Kidney (tissue), 14 donors: ENCODE measurements around the gene TPRA1. TPM values are rescaled to one million over a fixed set of nuclear protein-coding genes. Genes with fewer than 3 reads are reported as not detected.

Experiments
- DNase-seq, 5 donors: peaks; one replicate each; pipeline ENCODE4 v3.0.0-alpha.2; 2013 to 2020
- FAIRE-seq: peaks from 2 replicates; lab custom pipeline; 2012; peaks lifted over from hg19 to GRCh38; lab: Jason Lieb, UNC
- H3K27ac ChIP-seq, 2 donors: one replicate each; pipeline ENCODE4 v1.7.0; 2013; ENCODE audit warnings: low read depth in 2 of 2, low read length in 2 of 2, inconsistent platforms in 1 of 2
- H3K27me3 ChIP-seq: one replicate; pipeline ENCODE4 v1.7.1; 2013; ENCODE audit warnings: low read length, inconsistent platforms; ENCODE audit not compliant: control insufficient read depth, insufficient read depth
- H3K36me3 ChIP-seq, 3 donors: one replicate each; pipeline versions ENCODE4 v1.7.0 to v1.7.1; 2013; ENCODE audit warnings: low read length in 3 of 3, control low read depth in 1 of 3, inconsistent platforms in 1 of 3; ENCODE audit not compliant: insufficient read depth in 3 of 3, control insufficient read depth in 2 of 3
- H3K4me1 ChIP-seq, 3 donors: one replicate each; pipeline versions ENCODE4 v1.7.0 to v1.7.1; 2013; ENCODE audit warnings: low read length in 3 of 3, inconsistent platforms in 1 of 3, low read depth in 1 of 3; ENCODE audit not compliant: control insufficient read depth in 2 of 3, insufficient read depth in 2 of 3
- H3K4me3 ChIP-seq, 3 donors: one replicate each; pipeline versions ENCODE4 v1.7.0 to v1.8.1; 2013; ENCODE audit warnings: low read length in 3 of 3, control low read depth in 1 of 3, inconsistent platforms in 1 of 3
- H3K9ac ChIP-seq, 3 donors: one replicate each; pipeline versions ENCODE4 v1.7.0 to v1.7.1; 2013; ENCODE audit warnings: low read length in 3 of 3, control low read depth in 1 of 3, inconsistent platforms in 1 of 3
- H3K9me3 ChIP-seq, 3 donors: one replicate each; pipeline versions ENCODE4 v1.7.0 to v1.7.1; 2013; ENCODE audit warnings: low read length in 3 of 3, control low read depth in 1 of 3, inconsistent platforms in 1 of 3; ENCODE audit not compliant: control insufficient read depth in 2 of 3, insufficient read depth in 1 of 3
- CTCF ChIP-seq: IDR thresholded peaks from 3 replicates; pipeline ENCODE4 v1.5.1; 2012; ENCODE audit warnings: mild to moderate bottlenecking, moderate library complexity, borderline replicate concordance; ENCODE audit not compliant: insufficient read depth; ENCODE audit errors: extremely low read depth
- intact Hi-C: fragments of 100-400 bp; cut with DNase I; formaldehyde crosslinking; loops from one replicate; pipeline ENCODE4 v1.11.1; 2022
- polyA plus RNA-seq: library from polyadenylated mRNA; stranded (reverse); fragments of 350-450 nt; fragmentation: Illumina TruSeq; extraction: RNeasy Lipid Tissue Mini Kit (QIAGEN cat#74804); gene quantifications from one replicate; pipeline ENCODE4 v1.2.3, GENCODE V29; 2014; ENCODE audit warnings: low read depth, low replicate concordance; ENCODE audit not compliant: insufficient read depth
- total RNA-seq: library from RNA; stranded (reverse); fragmentation: NEBNext Ultra II Directional; extraction: Animal tissue kit (Norgen Biotek cat#: 25700); gene quantifications from one replicate; pipeline ENCODE4 v1.2.1, GENCODE V29; 2021
- donor health status: control.
- donor health status: control.
- donor health status: control.
- donor health status: control.
- donor health status: control.
- donor health status: DM: yes; HTN: yes; CAD: no.
- donor health status: Normal renal cell carcinoma (clear cell type).

The TPRA1 gene
- total and polyA plus RNA-seq, 2 donors from 2014 or later, result 35.4 to 36.4 TPM

GRCh38 chr3:127539366-127540060 is 51.0 kb downstream of the TPRA1 start:
- Histone ChIP-seq H3K36me3 (no peaks in the 10 kb centered on the region), H3K4me3 (no peak overlapping the region), H3K9me3 (no peaks in the 10 kb centered on the region), H3K9ac (no peak overlapping the region), H3K27ac (no peak overlapping the region), H3K27me3 (no peaks in the 10 kb centered on the region), H3K4me1 (no peaks in the 10 kb centered on the region)
- no peak for FAIRE-seq
- DNase-seq, result peak in 1 of 5 donors; percentile 46
- TF ChIP-seq CTCF, result no peak
- intact Hi-C loops, result no loop called here

- FAIRE-seq, result no peak
- Histone ChIP-seq H3K9me3 (no peaks in the 10 kb centered on the region), H3K27me3 (no peaks in the 10 kb centered on the region), H3K4me1 (no peaks in the 10 kb centered on the region), H3K4me3 (no peak overlapping the region), H3K9ac (no peak overlapping the region), H3K36me3 (no peaks in the 10 kb centered on the region), H3K27ac (no peak overlapping the region)
- intact Hi-C loops, result no loop called here
- DNase-seq, result no peak
- TF ChIP-seq CTCF, result no peak
These were observed 52.0 kb downstream of the TPRA1 start for GRCh38 chr3:127538569-127538968.

GRCh38 chr3:127536830-127537812 is 53.4 kb downstream of the TPRA1 start:
- peak in 4 of 5 donors; percentile 73 to 81 (median 78) for DNase-seq
- no peaks in the 10 kb centered on the region for H3K9me3 ChIP-seq
- no peaks in the 10 kb centered on the region for H3K4me1 ChIP-seq
- no peak for FAIRE-seq
- H3K27me3 ChIP-seq, result no peaks in the 10 kb centered on the region
- no peak overlapping the region for H3K9ac ChIP-seq
- no peak for TF ChIP-seq CTCF
- H3K4me3 ChIP-seq, result no peak overlapping the region
- no peak overlapping the region for H3K27ac ChIP-seq
- no peaks in the 10 kb centered on the region for H3K36me3 ChIP-seq
- intact Hi-C loops, result no loop called here
